WERI-Rb-1 (cell line): ENCODE results near the gene NSMCE1.

Experiments used
- DNase-seq: peaks from one replicate; pipeline ENCODE4 v3.0.0-alpha.2; 2020
- H3K27ac ChIP-seq: fragments of 250-450 bp; sonication (Bioruptor Pico); 2 replicates; pipeline ENCODE4 v1.5.1; 2020; ENCODE audit warnings: mild to moderate bottlenecking, moderate library complexity
- H3K27me3 ChIP-seq: fragments of 250-450 bp; sonication (Bioruptor Pico); 2 replicates; pipeline ENCODE4 v1.5.1; 2021; ENCODE audit warnings: mild to moderate bottlenecking, low read depth, moderate library complexity; ENCODE audit not compliant: insufficient read depth, severe bottlenecking
- H3K36me3 ChIP-seq: fragments of 250-450 bp; sonication (Bioruptor Pico); 2 replicates; pipeline ENCODE4 v1.5.1; 2020; ENCODE audit warnings: mild to moderate bottlenecking, moderate library complexity
- H3K4me3 ChIP-seq: 2 replicates; pipeline ENCODE4 v1.5.1; 2011; ENCODE audit warnings: low read depth, mild to moderate bottlenecking, control low read depth, low read length
- H3K9me3 ChIP-seq: fragments of 250-450 bp; sonication (Bioruptor Pico); 2 replicates; pipeline ENCODE4 v1.5.1; 2021; ENCODE audit warnings: mild to moderate bottlenecking, moderate library complexity; ENCODE audit not compliant: severe bottlenecking
- CTCF ChIP-seq: IDR thresholded peaks from 2 replicates; pipeline ENCODE4 v1.5.1; 2011; ENCODE audit warnings: low read depth, mild to moderate bottlenecking, control low read depth, inconsistent platforms, low read length

NSMCE1 gene

DNA sequence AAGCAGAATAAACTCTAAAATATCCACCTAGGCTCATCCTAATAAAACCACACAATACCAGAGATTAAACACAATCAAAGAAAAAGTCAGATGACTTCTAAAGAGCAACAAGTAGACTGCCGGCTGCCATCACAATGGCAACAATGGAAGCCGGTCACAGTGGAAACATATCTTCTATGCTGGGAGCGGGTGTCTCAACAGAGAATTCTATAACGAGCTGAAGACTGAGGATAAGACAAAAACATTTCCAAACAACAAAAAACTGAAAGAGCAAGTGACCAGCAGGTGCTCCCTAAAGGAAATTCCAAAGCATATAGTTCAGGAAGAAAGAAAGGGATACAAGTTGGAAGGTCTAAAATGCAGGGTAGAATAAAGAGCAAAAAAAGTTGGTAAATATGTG lies 8.9 kb downstream of the NSMCE1 start:
- H3K36me3 ChIP-seq, result no peaks in the 10 kb centered on the region
- H3K4me3 ChIP-seq, result no peak overlapping the region
- no peaks in the 10 kb centered on the region for H3K9me3 ChIP-seq
- no peak overlapping the region for H3K27ac ChIP-seq
- H3K27me3 ChIP-seq, result no peaks in the 10 kb centered on the region
- DNase-seq, result no peak
- no peak for TF ChIP-seq CTCF

DNA sequence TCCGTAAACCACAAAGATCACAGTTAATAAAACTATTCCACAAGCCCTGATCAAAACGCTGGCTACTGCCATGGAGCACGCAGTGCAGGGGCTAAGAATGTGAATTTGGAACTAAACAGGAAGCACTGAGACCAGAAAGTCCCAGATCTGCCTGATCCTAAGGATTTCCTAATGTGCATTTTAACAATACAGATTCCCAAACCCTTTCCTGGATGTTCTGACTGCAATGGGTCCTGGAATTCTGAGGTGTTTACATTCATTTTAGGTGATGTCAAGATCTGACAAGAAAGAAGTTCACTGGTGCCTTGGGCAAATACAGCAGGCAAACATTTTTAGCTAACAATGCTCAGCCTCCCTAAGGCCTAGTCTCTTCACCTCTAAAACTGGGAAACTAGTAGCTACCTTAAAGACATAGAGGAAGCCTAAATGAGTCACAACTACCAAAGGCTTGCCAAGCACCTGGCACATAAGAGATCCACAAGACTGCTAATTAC lies 10.3 kb downstream of the NSMCE1 start:
- no peaks in the 10 kb centered on the region for H3K36me3 ChIP-seq
- no peaks in the 10 kb centered on the region for H3K9me3 ChIP-seq
- H3K4me3 ChIP-seq, result no peak overlapping the region
- no peaks in the 10 kb centered on the region for H3K27me3 ChIP-seq
- H3K27ac ChIP-seq, result no peak overlapping the region
- no peak for TF ChIP-seq CTCF
- no peak for DNase-seq

GRCh38 chr16:27257271-27257670 lies 11.3 kb downstream of the NSMCE1 start:
- no peak for DNase-seq
- TF ChIP-seq CTCF, result no peak
- Histone ChIP-seq H3K9me3 (no peaks in the 10 kb centered on the region), H3K27ac (no peak overlapping the region), H3K36me3 (no peaks in the 10 kb centered on the region), H3K4me3 (no peak overlapping the region), H3K27me3 (no peaks in the 10 kb centered on the region)

- DNase-seq, result no peak
- Histone ChIP-seq H3K27ac (no peak overlapping the region), H3K4me3 (no peak overlapping the region), H3K36me3 (no peaks in the 10 kb centered on the region), H3K9me3 (no peaks in the 10 kb centered on the region), H3K27me3 (no peaks in the 10 kb centered on the region)
- TF ChIP-seq CTCF, result no peak
These were observed 11.7 kb downstream of the NSMCE1 start for GRCh38 chr16:27256861-27257260.

GRCh38 chr16:27254262-27254811 lies 14.2 kb downstream of the NSMCE1 start:
- Histone ChIP-seq H3K27me3 (no peaks in the 10 kb centered on the region), H3K36me3 (no peaks in the 10 kb centered on the region), H3K4me3 (no peak overlapping the region), H3K27ac (no peak overlapping the region), H3K9me3 (no peaks in the 10 kb centered on the region)
- no peak for DNase-seq
- TF ChIP-seq CTCF, result no peak

DNA sequence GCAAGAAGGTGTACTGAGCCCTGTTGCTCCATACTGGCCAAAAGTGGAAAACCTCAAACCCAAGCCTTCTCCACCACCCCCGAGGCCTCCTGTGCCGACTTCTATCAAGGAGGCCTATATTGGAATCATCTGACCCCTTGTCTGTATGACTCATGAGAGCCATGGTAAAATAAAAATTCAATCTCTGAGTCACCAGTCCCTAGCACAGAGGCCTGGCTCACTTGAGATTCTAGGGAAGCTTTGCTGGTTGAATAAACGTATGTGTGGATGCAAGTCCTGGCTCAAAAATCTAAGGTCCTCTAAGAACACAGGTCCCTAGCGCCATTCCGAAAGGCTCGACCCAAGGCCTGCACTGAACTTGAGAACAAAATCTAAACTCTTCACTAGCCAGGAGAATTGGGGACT lies 15.0 kb downstream of the NSMCE1 start:
- Histone ChIP-seq H3K4me3 (no peak overlapping the region), H3K9me3 (no peaks in the 10 kb centered on the region), H3K36me3 (no peaks in the 10 kb centered on the region), H3K27ac (no peak overlapping the region), H3K27me3 (no peaks in the 10 kb centered on the region)
- no peak for TF ChIP-seq CTCF
- DNase-seq, result no peak
